ENCODE data around the gene CD151. TPM values are rescaled to one million over a fixed set of nuclear protein-coding genes. Genes with fewer than 3 reads are reported as not detected.

Gene CD151
- total and polyA plus RNA-seq, 2 donors, result 19.5 to 82.3 TPM

DNA sequence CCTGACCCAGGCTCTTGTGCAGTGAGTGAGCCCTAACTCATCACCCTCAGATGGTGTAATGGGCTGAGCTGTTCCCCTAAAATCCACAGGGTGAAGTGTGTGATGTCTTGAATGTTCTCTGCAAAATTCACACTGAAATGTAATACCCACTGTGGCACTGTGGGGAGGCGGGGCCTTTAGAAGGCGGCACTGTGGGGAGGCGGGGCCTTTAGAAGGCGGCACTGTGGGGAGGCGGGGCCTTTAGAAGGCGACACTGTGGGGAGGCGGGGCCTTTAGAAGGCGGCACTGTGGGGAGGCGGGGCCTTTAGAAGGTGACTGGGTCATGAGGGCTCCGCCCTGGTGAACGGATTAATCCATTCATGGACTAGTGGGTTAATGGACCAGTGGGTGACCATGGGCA lies 44.8 kb downstream of the CD151 start:
- Histone ChIP-seq H3K9me3 (ENCODE audit: control insufficient read depth in 2 of 2, insufficient read depth in 1 of 2, low read length in 1 of 2) (no peaks in the 10 kb centered on the region), H3K27ac (ENCODE audit: low read depth in 1 of 2, low read length in 1 of 2) (no peak overlapping the region), H3K4me1 (ENCODE audit: control insufficient read depth in 2 of 2, insufficient read depth in 2 of 2, low read length in 2 of 2) (no peaks in the 10 kb centered on the region), H3K4me3 (ENCODE audit: low read length in 2 of 2) (no peak overlapping the region), H3K36me3 (ENCODE audit: control insufficient read depth in 2 of 2, insufficient read depth in 2 of 2, low read length in 1 of 2) (peaks cover 17 to 23% of the 10 kb centered on the region in 2 donors), H3K27me3 (ENCODE audit: control insufficient read depth in 2 of 2, insufficient read depth in 1 of 2, low read length in 1 of 2) (no peaks in the 10 kb centered on the region)
- 98% methylated on average over 11 of the region's 11 CpGs for WGBS
- no peak for DNase-seq (ENCODE audit: low read depth in 6 of 9, low spot score in 9 of 9)

GRCh38 chr11:880447-880846 lies 47.7 kb downstream of the CD151 start:
- WGBS, result 94% methylated on average over 14 of the region's 14 CpGs
- no peak for DNase-seq (ENCODE audit: low read depth in 6 of 9, low spot score in 9 of 9)
- no peaks in the 10 kb centered on the region for H3K9me3 ChIP-seq (ENCODE audit: control insufficient read depth in 2 of 2, insufficient read depth in 1 of 2, low read length in 1 of 2)
- H3K36me3 ChIP-seq (ENCODE audit: control insufficient read depth in 2 of 2, insufficient read depth in 2 of 2, low read length in 1 of 2), result peaks cover 19 to 23% of the 10 kb centered on the region in 2 donors
- H3K4me3 ChIP-seq (ENCODE audit: low read length in 2 of 2), result no peak overlapping the region
- H3K27ac ChIP-seq (ENCODE audit: low read depth in 1 of 2, low read length in 1 of 2), result no peak overlapping the region
- no peaks in the 10 kb centered on the region for H3K4me1 ChIP-seq (ENCODE audit: control insufficient read depth in 2 of 2, insufficient read depth in 2 of 2, low read length in 2 of 2)
- H3K27me3 ChIP-seq (ENCODE audit: control insufficient read depth in 2 of 2, insufficient read depth in 1 of 2, low read length in 1 of 2), result no peaks in the 10 kb centered on the region

DNA sequence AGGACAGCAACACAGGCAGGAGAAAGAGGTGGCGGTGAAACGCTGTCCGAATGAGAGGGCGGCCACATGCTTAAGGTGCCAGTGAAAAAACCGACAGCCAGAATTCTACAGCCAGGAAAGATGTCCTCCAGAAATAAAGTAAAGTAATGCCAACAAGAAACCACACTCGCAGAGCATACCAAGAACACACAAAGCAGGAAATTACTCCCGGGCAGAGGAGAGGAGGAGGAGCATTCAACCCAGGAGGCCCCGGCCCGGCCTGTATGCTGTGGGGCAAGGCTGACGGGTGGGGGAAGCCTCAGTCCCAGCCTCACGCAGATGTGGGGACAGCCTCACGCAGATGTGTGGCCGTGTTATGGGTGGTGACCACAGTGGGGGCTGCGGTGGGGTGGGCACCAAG lies 49.8 kb downstream of the CD151 start:
- peaks cover 16 to 32% of the 10 kb centered on the region in 2 donors for H3K36me3 ChIP-seq (ENCODE audit: control insufficient read depth in 2 of 2, insufficient read depth in 2 of 2, low read length in 1 of 2)
- no peak overlapping the region for H3K4me3 ChIP-seq (ENCODE audit: low read length in 2 of 2)
- H3K27ac ChIP-seq (ENCODE audit: low read depth in 1 of 2, low read length in 1 of 2), result no peak overlapping the region
- H3K27me3 ChIP-seq (ENCODE audit: control insufficient read depth in 2 of 2, insufficient read depth in 1 of 2, low read length in 1 of 2), result no peaks in the 10 kb centered on the region
- no peak for DNase-seq (ENCODE audit: low read depth in 6 of 9, low spot score in 9 of 9)
- 84% methylated on average over 14 of the region's 14 CpGs for whole genome bisulfite sequencing
- no peaks in the 10 kb centered on the region for H3K9me3 ChIP-seq (ENCODE audit: control insufficient read depth in 2 of 2, insufficient read depth in 1 of 2, low read length in 1 of 2)
- no peaks in the 10 kb centered on the region for H3K4me1 ChIP-seq (ENCODE audit: control insufficient read depth in 2 of 2, insufficient read depth in 2 of 2, low read length in 2 of 2)

- no peaks in the 10 kb centered on the region for H3K27me3 ChIP-seq (ENCODE audit: control insufficient read depth in 2 of 2, insufficient read depth in 1 of 2, low read length in 1 of 2)
- H3K27ac ChIP-seq (ENCODE audit: low read depth in 1 of 2, low read length in 1 of 2), result no peak overlapping the region
- H3K4me3 ChIP-seq (ENCODE audit: low read length in 2 of 2), result no peak overlapping the region
- no peaks in the 10 kb centered on the region for H3K9me3 ChIP-seq (ENCODE audit: control insufficient read depth in 2 of 2, insufficient read depth in 1 of 2, low read length in 1 of 2)
- WGBS, result 93% methylated on average over 10 of the region's 10 CpGs
- DNase-seq (ENCODE audit: low read depth in 6 of 9, low spot score in 9 of 9), result no peak
- H3K4me1 ChIP-seq (ENCODE audit: control insufficient read depth in 2 of 2, insufficient read depth in 2 of 2, low read length in 2 of 2), result no peaks in the 10 kb centered on the region
- peaks cover 14 to 32% of the 10 kb centered on the region in 2 donors for H3K36me3 ChIP-seq (ENCODE audit: control insufficient read depth in 2 of 2, insufficient read depth in 2 of 2, low read length in 1 of 2)
Measured at GRCh38 chr11:883527-883926, 50.8 kb downstream of the CD151 start.

DNA sequence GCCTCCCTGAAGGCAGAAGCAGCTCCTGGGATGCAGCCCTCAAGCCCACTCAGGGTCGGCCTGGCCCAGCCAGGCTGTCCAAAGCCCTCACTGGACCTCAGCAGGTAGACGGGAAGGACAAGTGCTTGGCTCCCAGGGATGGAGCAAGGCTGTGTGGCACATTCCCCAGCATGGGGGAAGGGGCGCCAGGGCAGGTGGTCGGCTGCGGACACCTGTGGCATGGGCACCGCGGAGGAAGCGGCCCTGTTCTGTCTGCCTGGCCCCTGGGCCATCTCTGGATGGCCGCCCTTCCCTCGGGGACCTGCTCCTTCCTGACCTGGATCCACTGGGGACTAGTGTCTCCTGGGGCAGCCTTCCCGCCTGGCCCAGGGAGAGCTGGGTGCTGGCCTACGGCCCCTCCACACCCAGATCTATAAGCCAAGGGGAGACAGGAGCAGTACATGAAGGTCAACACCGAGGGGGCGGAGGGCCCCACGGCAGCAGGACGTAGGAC lies 51.9 kb downstream of the CD151 start:
- H3K36me3 ChIP-seq (ENCODE audit: control insufficient read depth in 2 of 2, insufficient read depth in 2 of 2, low read length in 1 of 2), result peaks cover 14 to 32% of the 10 kb centered on the region in 2 donors
- H3K27ac ChIP-seq (ENCODE audit: low read depth in 1 of 2, low read length in 1 of 2), result no peak overlapping the region
- no peak for DNase-seq (ENCODE audit: low read depth in 6 of 9, low spot score in 9 of 9)
- H3K4me3 ChIP-seq (ENCODE audit: low read length in 2 of 2), result no peak overlapping the region
- no peaks in the 10 kb centered on the region for H3K4me1 ChIP-seq (ENCODE audit: control insufficient read depth in 2 of 2, insufficient read depth in 2 of 2, low read length in 2 of 2)
- H3K9me3 ChIP-seq (ENCODE audit: control insufficient read depth in 2 of 2, insufficient read depth in 1 of 2, low read length in 1 of 2), result no peaks in the 10 kb centered on the region
- 91% methylated on average over 16 of the region's 16 CpGs for whole genome bisulfite sequencing
- no peaks in the 10 kb centered on the region for H3K27me3 ChIP-seq (ENCODE audit: control insufficient read depth in 2 of 2, insufficient read depth in 1 of 2, low read length in 1 of 2)

- Histone ChIP-seq H3K9me3 (ENCODE audit: control insufficient read depth in 2 of 2, insufficient read depth in 1 of 2, low read length in 1 of 2) (no peaks in the 10 kb centered on the region), H3K4me1 (ENCODE audit: control insufficient read depth in 2 of 2, insufficient read depth in 2 of 2, low read length in 2 of 2) (no peaks in the 10 kb centered on the region), H3K27me3 (ENCODE audit: control insufficient read depth in 2 of 2, insufficient read depth in 1 of 2, low read length in 1 of 2) (no peaks in the 10 kb centered on the region), H3K27ac (ENCODE audit: low read depth in 1 of 2, low read length in 1 of 2) (no peak overlapping the region), H3K36me3 (ENCODE audit: control insufficient read depth in 2 of 2, insufficient read depth in 2 of 2, low read length in 1 of 2) (peaks cover 4 to 27% of the 10 kb centered on the region in 2 donors), H3K4me3 (ENCODE audit: low read length in 2 of 2) (no peak overlapping the region)
- WGBS, result 97% methylated on average over 17 of the region's 17 CpGs
- no peak for DNase-seq (ENCODE audit: low read depth in 6 of 9, low spot score in 9 of 9)
Measured at GRCh38 chr11:886568-886967, 53.8 kb downstream of the CD151 start.

DNA sequence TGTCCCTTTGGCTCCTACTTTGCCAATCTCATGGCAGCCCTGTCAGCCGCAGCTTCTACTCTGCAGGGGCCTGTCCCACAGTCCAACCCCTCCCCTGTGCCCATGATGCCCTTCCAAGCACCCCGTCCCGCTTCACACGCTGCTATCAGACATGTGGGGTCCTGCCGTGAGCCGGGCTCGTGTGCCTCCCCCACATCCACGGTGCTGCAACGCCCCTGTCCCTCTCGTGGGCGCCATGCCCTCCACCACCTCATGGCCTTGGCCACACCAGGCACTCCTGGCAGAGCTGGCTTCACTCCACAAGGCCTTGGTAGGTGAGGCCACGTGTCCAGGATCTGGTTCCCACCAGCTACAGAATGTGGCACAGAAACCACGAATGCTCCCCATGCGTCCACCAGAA lies 54.8 kb downstream of the CD151 start:
- Histone ChIP-seq H3K27ac (ENCODE audit: low read depth in 1 of 2, low read length in 1 of 2) (no peak overlapping the region), H3K36me3 (ENCODE audit: control insufficient read depth in 2 of 2, insufficient read depth in 2 of 2, low read length in 1 of 2) (peaks cover 4 to 29% of the 10 kb centered on the region in 2 donors), H3K27me3 (ENCODE audit: control insufficient read depth in 2 of 2, insufficient read depth in 1 of 2, low read length in 1 of 2) (no peaks in the 10 kb centered on the region), H3K4me3 (ENCODE audit: low read length in 2 of 2) (no peak overlapping the region), H3K4me1 (ENCODE audit: control insufficient read depth in 2 of 2, insufficient read depth in 2 of 2, low read length in 2 of 2) (no peaks in the 10 kb centered on the region), H3K9me3 (ENCODE audit: control insufficient read depth in 2 of 2, insufficient read depth in 1 of 2, low read length in 1 of 2) (no peaks in the 10 kb centered on the region)
- DNase-seq (ENCODE audit: low read depth in 6 of 9, low spot score in 9 of 9), result no peak
- 98% methylated on average over 14 of the region's 14 CpGs for WGBS

Other genes starting within 250 kb of the CD151 start
- 44.5 TPM for gene IRF7, start 217.0 kb upstream of the CD151 start, total RNA-seq
- gene IRF7, start 217.0 kb upstream of the CD151 start, polyA plus RNA-seq, result 102 TPM
- not detected for gene CDHR5, start 208.0 kb upstream of the CD151 start, total RNA-seq
- gene CDHR5, start 208.0 kb upstream of the CD151 start, polyA plus RNA-seq, result 0.05 TPM
- 0.19 TPM for gene SCT, start 205.8 kb upstream of the CD151 start, total RNA-seq
- 0.25 TPM for gene SCT, start 205.8 kb upstream of the CD151 start, polyA plus RNA-seq
- 0.09 TPM for gene DRD4, start 195.7 kb upstream of the CD151 start, total RNA-seq
- 0.82 TPM for gene DRD4, start 195.7 kb upstream of the CD151 start, polyA plus RNA-seq
- gene DEAF1, start 137.7 kb upstream of the CD151 start, total RNA-seq, result 20.7 TPM
- gene DEAF1, start 137.7 kb upstream of the CD151 start, polyA plus RNA-seq, result 27.2 TPM
- 17.7 TPM for gene TMEM80, start 137.1 kb upstream of the CD151 start, total RNA-seq
- 31.1 TPM for gene TMEM80, start 137.1 kb upstream of the CD151 start, polyA plus RNA-seq
- gene EPS8L2, start 126.7 kb upstream of the CD151 start, total RNA-seq, result 3.9 TPM
- 28.8 TPM for gene EPS8L2, start 126.7 kb upstream of the CD151 start, polyA plus RNA-seq
- 141 TPM for gene TALDO1, start 85.5 kb upstream of the CD151 start, total RNA-seq
- 115 TPM for gene TALDO1, start 85.5 kb upstream of the CD151 start, polyA plus RNA-seq
- 13.0 TPM for gene GATD1, start 55.5 kb upstream of the CD151 start, total RNA-seq
- gene GATD1, start 55.5 kb upstream of the CD151 start, polyA plus RNA-seq, result 31.2 TPM
- 0.19 TPM for gene CEND1, start 42.9 kb upstream of the CD151 start, total RNA-seq
- 0.25 TPM for gene CEND1, start 42.9 kb upstream of the CD151 start, polyA plus RNA-seq
- 5.7 TPM for gene SLC25A22, start 34.7 kb upstream of the CD151 start, total RNA-seq
- 11.8 TPM for gene SLC25A22, start 34.7 kb upstream of the CD151 start, polyA plus RNA-seq
- gene PIDD1, start 27.7 kb upstream of the CD151 start, total RNA-seq, result 6.6 TPM
- gene PIDD1, start 27.7 kb upstream of the CD151 start, polyA plus RNA-seq, result 46.0 TPM
- gene RPLP2, start 23.0 kb upstream of the CD151 start, total RNA-seq, result 1,873 TPM
- 2,667 TPM for gene RPLP2, start 23.0 kb upstream of the CD151 start, polyA plus RNA-seq
- gene PNPLA2, start 14.0 kb upstream of the CD151 start, total RNA-seq, result 10.5 TPM
- gene PNPLA2, start 14.0 kb upstream of the CD151 start, polyA plus RNA-seq, result 83.6 TPM
- 0.57 TPM for gene CRACR2B, start 5.0 kb upstream of the CD151 start, total RNA-seq
- gene CRACR2B, start 5.0 kb upstream of the CD151 start, polyA plus RNA-seq, result 6.2 TPM
- 92.3 TPM for gene POLR2L, start 9.6 kb downstream of the CD151 start, total RNA-seq
- 92.1 TPM for gene POLR2L, start 9.6 kb downstream of the CD151 start, polyA plus RNA-seq
- 22.2 TPM for gene TSPAN4, start 9.9 kb downstream of the CD151 start, total RNA-seq
- gene TSPAN4, start 9.9 kb downstream of the CD151 start, polyA plus RNA-seq, result 56.7 TPM
- gene CHID1, start 77.9 kb downstream of the CD151 start, total RNA-seq, result 17.8 TPM
- gene CHID1, start 77.9 kb downstream of the CD151 start, polyA plus RNA-seq, result 35.7 TPM
- 14.6 TPM for gene AP2A2, start 92.9 kb downstream of the CD151 start, total RNA-seq
- gene AP2A2, start 92.9 kb downstream of the CD151 start, polyA plus RNA-seq, result 57.2 TPM
- 0.19 TPM for gene MUC6, start 203.8 kb downstream of the CD151 start, total RNA-seq
- 0.16 TPM for gene MUC6, start 203.8 kb downstream of the CD151 start, polyA plus RNA-seq
- under 0.01 TPM for gene MUC2, start 241.9 kb downstream of the CD151 start, total RNA-seq
- gene MUC2, start 241.9 kb downstream of the CD151 start, polyA plus RNA-seq, result under 0.01 TPM

Data from thymus (tissue), 11 donors.